Fibroblast of lung (primary cell): ENCODE data around the gene HES7.

Source experiments
- CTCF ChIP-seq, 2 donors: IDR thresholded peaks in 1 of 2; conservative IDR thresholded peaks in 1 of 2; 1 replicate in 1 of 2; 2 replicates in 1 of 2; pipeline ENCODE4 v1.5.1; 2011 to 2012; ENCODE audit warnings: low read length in 2 of 2, control low read depth in 1 of 2, inconsistent platforms in 1 of 2, low read depth in 1 of 2, mild to moderate bottlenecking in 1 of 2
- EZH2 ChIP-seq: IDR thresholded peaks from 2 replicates; pipeline ENCODE4 v1.5.1; 2012; ENCODE audit warnings: low read length, control low read depth, mild to moderate bottlenecking; ENCODE audit errors: missing control alignments

GRCh38 chr17:8155996-8156245 lies 32.0 kb upstream of the HES7 start:
- no peak for TF ChIP-seq CTCF (conservative IDR thresholded peaks at IDR 0.05 in 1 of 2, IDR thresholded peaks at IDR 0.05 in 1 of 2; ENCODE audit: low read depth in 1 of 2, low read length in 2 of 2)
- no peak for TF ChIP-seq EZH2
